ENCODE results near the gene FGF1.

FGF1 gene

GRCh38 chr5:142663246-142663645, 22.6 kb downstream of the FGF1 start:
- ATAC-seq: no peak
- TF ChIP-seq ARNTL (CRISPR knock-in tag; IDR thresholded peaks at IDR 0.05; ENCODE audit: borderline replicate concordance, low read depth) (no peak), ZFP3 (CRISPR knock-in tag; IDR thresholded peaks at IDR 0.05) (no peak), TSHZ2 (CRISPR knock-in tag; IDR thresholded peaks at IDR 0.05) (no peak), PPARA (CRISPR knock-in tag; IDR thresholded peaks at IDR 0.05; ENCODE audit: borderline replicate concordance) (no peak), OSR1 (CRISPR knock-in tag; IDR thresholded peaks at IDR 0.05) (no peak), GLIS3 (CRISPR knock-in tag; IDR thresholded peaks at IDR 0.05) (no peak), TOX (CRISPR knock-in tag; IDR thresholded peaks at IDR 0.05; ENCODE audit: borderline replicate concordance) (no peak), ZNF8 (CRISPR knock-in tag; IDR thresholded peaks at IDR 0.05) (no peak), TCF4 (CRISPR knock-in tag; IDR thresholded peaks at IDR 0.05; ENCODE audit: borderline replicate concordance) (no peak)
- TF ChIP-seq, protein P1, sequence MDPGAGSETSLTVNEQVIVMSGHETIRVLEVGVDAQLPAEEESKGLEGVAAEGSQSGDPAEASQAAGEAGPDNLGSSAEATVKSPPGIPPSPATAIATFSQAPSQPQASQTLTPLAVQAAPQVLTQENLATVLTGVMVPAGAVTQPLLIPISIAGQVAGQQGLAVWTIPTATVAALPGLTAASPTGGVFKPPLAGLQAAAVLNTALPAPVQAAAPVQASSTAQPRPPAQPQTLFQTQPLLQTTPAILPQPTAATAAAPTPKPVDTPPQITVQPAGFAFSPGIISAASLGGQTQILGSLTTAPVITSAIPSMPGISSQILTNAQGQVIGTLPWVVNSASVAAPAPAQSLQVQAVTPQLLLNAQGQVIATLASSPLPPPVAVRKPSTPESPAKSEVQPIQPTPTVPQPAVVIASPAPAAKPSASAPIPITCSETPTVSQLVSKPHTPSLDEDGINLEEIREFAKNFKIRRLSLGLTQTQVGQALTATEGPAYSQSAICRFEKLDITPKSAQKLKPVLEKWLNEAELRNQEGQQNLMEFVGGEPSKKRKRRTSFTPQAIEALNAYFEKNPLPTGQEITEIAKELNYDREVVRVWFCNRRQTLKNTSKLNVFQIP (CRISPR knock-in tag; IDR thresholded peaks at IDR 0.05; ENCODE audit: borderline replicate concordance, low read depth): no peak

GRCh38 chr5:142661957-142662356, 23.9 kb downstream of the FGF1 start:
- no peak for ATAC-seq
- TF ChIP-seq ISL1 (CRISPR knock-in tag; IDR thresholded peaks at IDR 0.05): no peak
- TF ChIP-seq TOX (CRISPR knock-in tag; IDR thresholded peaks at IDR 0.05; ENCODE audit: borderline replicate concordance): no peak

DNA sequence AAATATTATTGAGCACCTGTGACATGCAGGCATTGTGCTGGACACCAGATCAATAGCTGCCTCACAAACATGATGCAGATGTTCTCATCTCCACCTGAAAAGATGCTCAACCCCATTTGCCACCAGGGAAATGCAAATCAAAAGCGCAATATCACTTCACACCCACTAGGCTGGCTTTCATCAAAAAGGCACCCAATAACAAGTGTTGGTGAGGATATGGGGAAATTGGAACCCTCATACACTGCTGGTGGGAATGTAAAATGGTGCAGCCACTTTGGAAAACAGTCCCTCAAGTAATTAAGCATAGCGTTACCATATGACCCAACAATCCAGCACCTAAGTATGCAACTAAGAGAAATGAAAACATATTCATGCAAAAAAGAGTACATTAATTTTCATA, 24.7 kb downstream of the FGF1 start:
- no peak for ATAC-seq
- TF ChIP-seq TOX (CRISPR knock-in tag; IDR thresholded peaks at IDR 0.05; ENCODE audit: borderline replicate concordance): no peak
- TF ChIP-seq TCF4 (CRISPR knock-in tag; IDR thresholded peaks at IDR 0.05; ENCODE audit: borderline replicate concordance): no peak
- no peak for TF ChIP-seq ARNTL (CRISPR knock-in tag; IDR thresholded peaks at IDR 0.05; ENCODE audit: borderline replicate concordance, low read depth)
- no peak for TF ChIP-seq ISL1 (CRISPR knock-in tag; IDR thresholded peaks at IDR 0.05)

GRCh38 chr5:142660731-142661130, 25.2 kb downstream of the FGF1 start:
- ATAC-seq: no peak
- TF ChIP-seq ZFP30 (CRISPR knock-in tag; IDR thresholded peaks at IDR 0.05): no peak
- no peak for TF ChIP-seq SNAI2 (CRISPR knock-in tag; IDR thresholded peaks at IDR 0.05)
- TF ChIP-seq TSHZ2 (CRISPR knock-in tag; IDR thresholded peaks at IDR 0.05): no peak

- TF ChIP-seq PATZ1 (CRISPR knock-in tag; IDR thresholded peaks at IDR 0.05; ENCODE audit: borderline replicate concordance) (no peak), ZC3H10 (CRISPR knock-in tag; IDR thresholded peaks at IDR 0.05) (no peak), OSR1 (CRISPR knock-in tag; IDR thresholded peaks at IDR 0.05) (no peak), ESRRG (CRISPR knock-in tag; IDR thresholded peaks at IDR 0.05) (no peak), TOX (CRISPR knock-in tag; IDR thresholded peaks at IDR 0.05; ENCODE audit: borderline replicate concordance) (no peak), SNAI2 (CRISPR knock-in tag; IDR thresholded peaks at IDR 0.05) (no peak), GLIS3 (CRISPR knock-in tag; IDR thresholded peaks at IDR 0.05) (no peak), ZFP30 (CRISPR knock-in tag; IDR thresholded peaks at IDR 0.05) (no peak), ISL1 (CRISPR knock-in tag; IDR thresholded peaks at IDR 0.05) (no peak), ZFP3 (CRISPR knock-in tag; IDR thresholded peaks at IDR 0.05) (no peak), ZNF565 (CRISPR knock-in tag; conservative IDR thresholded peaks at IDR 0.05; ENCODE audit: low read depth) (no peak)
- ATAC-seq: no peak
Observed at GRCh38 chr5:142660196-142660595, 25.7 kb downstream of the FGF1 start.
